KG1 (cell line): ENCODE data around the gene PLPPR3.

Source experiments
- DNase-seq: peaks from one replicate; lab custom pipeline; 2025; lab: John Stamatoyannopoulos, UW

PLPPR3 gene

DNA sequence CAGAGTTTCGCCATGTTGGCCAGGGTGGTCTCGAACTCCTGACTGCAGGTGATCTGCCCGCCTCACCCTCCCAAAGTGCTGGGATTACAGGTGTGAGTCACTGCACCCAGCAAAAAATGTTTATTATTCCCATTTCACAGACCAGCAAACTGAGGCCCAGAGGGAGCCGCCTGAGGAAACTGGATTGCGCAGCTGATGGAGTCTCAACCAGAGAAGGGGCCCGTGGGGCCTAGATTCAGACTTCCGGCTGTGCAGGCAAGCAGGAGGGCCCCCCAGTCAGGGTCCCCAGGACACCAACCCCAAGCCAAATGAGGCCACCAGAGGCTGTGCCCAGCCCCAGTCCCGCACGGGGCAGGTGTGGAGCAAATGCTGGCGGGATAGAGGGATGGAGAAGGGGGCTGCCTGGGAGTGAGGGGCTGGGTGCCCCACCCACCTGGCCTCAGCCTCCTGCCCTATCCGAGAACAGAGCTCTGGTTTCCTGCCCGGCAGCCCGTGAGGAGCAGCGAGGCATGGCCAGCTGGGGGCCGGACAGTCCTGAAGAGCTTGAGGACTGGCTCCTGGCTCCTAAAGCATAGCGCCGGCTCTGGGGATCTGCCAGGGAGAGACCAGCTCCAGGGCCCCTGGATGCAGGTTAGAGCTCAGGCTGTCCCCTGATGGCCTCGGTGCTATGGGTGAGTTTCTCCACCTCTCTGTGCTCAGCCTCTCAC is 48.9 kb downstream of the PLPPR3 start:
- no peak for DNase-seq

GRCh38 chr19:772063-772462 is 49.7 kb downstream of the PLPPR3 start:
- no peak for DNase-seq

DNA sequence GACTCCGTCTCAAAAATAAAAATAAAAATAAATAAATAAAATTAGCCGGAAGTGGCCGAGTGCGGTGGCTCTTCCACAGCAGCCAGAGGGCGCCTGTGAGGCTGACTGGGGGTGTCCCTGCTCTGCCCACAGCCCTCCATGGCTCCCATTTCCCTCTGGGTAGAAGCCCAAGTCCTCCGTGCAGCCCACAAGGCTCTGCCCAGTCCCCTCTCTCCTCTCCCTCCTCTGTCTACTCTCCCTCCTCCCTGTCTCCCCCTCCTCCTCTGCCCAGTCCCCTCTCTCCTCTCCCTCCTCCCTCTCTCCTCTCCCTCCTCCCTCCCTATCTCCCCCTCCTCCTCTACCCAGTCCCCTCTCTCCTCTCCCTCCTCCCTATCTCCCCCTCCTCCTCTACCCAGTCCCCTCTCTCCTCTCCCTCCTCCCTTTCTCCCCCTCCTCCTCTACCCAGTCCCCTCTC is 50.4 kb downstream of the PLPPR3 start:
- no peak for DNase-seq

DNA sequence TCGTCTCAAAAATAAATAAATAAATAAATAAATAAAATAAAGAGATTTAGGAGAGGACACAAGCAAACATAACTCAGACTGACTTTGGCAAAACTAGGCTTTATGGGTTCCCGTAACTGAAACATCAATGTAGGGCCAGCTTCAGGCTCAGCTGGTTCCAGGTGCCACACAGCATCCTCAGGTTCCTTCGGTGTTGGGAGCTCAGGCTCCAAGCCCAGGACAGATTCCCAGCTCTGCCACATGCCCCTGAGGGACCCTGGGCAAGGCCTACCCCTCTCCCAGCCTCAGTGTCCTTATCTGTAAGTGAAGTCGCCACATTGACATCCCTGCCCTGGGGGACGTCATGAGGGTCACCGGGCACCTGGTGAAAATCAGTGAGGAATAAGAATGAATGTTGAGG is 52.1 kb downstream of the PLPPR3 start:
- no peak for DNase-seq

- no peak for DNase-seq
Measured at GRCh38 chr19:768424-768823, 53.3 kb downstream of the PLPPR3 start.

DNA sequence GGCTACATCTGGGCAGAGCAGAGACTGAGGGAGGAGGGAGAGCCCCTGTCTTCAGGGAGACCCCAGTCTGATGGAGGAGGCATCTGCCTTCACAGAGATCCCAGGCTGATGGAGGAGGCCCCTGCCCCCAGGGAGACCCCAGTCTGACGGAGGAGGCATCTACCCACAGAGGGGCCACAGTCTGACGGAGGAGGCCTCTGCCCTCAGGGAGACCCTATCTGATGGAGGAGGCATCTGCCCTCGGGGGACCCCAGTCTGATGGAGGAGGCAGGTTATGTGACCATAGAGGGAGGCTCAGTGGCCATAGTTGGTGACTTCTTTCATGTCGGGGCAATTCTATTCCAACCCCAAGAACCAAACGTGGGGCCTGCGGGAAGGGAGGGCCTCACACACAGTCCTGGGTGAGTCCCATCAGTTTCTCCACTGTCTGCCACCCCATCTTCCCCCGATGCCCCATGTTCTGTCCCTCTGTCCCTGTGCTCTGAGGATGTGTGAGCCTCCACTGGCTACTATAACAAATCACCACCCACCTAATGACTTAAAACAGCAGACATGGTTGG is 56.5 kb downstream of the PLPPR3 start:
- DNase-seq: no peak

DNA sequence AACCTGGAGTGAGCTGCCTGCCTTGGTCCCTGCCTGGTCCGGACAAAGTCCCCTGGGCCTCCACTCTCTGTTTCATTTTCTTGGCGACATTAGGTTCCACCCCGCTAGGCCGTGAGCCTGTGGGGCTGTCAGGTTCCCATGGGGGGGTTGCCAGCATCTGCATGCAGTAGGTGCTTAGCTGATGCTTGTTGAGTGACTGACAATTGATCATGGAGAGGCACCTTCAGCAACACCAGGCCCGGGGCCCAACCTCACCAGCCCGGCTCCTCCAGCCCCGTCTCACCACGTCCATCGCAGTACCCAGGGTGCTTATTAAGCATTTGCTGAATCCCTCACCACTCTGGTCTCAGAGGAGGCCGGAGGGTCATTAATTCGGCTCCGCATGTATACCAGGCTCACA is 57.5 kb downstream of the PLPPR3 start:
- no peak for DNase-seq

DNA sequence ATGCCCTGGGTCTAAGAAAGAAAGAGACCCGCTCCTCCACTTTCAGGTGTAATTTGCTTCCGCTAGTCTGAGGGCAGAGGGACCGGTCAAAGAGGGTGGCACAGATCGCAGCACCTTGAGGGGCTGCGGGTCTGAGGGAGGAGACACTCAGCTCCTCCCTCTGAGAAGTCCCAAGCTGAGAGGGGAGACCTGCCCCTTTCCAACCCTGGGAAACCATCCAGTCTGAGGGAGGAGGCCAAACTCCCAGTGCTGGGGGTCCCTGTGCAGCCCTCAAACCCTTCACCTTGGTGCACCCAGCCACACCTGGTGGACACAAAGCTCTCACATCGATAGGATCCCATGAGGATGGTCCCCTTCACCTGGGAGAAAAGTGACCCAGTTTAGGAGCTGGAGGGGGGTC is 57.9 kb downstream of the PLPPR3 start:
- no peak for DNase-seq

GRCh38 chr19:763181-763580 is 58.6 kb downstream of the PLPPR3 start:
- no peak for DNase-seq
